ENCODE data around the gene DNM1.

DNM1 gene

DNA sequence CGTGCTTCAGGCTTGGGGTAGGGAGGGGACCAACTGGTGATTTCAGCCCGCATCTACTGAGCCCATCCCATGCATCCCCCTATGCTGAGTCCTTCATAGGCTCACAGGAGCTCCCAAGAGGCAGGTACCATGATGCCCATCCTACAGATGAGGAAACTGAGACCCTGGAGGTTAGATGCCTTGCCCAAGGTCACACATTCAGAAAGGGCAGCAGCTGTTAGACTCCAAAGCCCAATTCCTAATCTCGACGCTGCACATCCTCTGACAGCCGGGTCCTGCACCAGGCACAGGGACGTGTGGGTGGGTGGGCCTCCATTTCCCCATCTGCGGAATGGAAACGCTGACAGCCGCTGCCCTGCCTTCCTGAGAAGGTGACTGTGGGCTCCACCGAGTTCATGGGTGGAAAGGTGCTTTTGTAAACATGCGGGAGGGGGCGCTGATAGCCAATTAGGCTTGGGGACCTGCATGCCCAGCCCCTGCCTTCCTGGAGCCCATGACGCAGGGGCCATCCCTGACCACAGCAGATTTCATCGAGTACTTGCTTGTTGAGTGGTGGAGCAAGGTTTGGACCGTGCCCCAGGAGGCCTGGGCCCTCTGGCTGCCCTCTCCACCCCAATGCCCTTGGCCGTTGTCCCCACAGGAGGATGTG lies 2.2 kb downstream of the DNM1 start:
- no peak for DNase-seq (ENCODE audit: low read depth in 2 of 2)

DNA sequence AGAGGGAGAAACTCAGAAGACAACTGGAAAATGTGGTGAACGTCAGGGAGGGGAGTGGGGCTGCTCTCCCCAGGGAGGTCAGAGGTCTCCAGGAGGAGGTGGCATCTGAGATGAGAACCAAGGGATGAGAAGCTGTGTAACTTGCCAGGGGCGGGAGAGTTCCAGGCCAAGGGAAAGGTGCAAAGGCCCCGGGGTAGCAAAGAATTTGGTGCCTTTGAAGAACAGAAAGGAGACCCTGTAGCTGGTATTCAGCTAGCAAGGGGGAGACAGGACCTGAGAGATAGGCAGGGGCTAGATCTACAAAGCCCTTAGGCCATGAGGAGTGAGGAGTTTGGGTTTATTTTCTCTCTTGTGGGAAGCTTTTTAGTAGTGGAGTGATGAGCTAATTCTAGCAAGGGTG lies 3.3 kb downstream of the DNM1 start:
- no peak for DNase-seq (ENCODE audit: low read depth in 2 of 2)

DNA sequence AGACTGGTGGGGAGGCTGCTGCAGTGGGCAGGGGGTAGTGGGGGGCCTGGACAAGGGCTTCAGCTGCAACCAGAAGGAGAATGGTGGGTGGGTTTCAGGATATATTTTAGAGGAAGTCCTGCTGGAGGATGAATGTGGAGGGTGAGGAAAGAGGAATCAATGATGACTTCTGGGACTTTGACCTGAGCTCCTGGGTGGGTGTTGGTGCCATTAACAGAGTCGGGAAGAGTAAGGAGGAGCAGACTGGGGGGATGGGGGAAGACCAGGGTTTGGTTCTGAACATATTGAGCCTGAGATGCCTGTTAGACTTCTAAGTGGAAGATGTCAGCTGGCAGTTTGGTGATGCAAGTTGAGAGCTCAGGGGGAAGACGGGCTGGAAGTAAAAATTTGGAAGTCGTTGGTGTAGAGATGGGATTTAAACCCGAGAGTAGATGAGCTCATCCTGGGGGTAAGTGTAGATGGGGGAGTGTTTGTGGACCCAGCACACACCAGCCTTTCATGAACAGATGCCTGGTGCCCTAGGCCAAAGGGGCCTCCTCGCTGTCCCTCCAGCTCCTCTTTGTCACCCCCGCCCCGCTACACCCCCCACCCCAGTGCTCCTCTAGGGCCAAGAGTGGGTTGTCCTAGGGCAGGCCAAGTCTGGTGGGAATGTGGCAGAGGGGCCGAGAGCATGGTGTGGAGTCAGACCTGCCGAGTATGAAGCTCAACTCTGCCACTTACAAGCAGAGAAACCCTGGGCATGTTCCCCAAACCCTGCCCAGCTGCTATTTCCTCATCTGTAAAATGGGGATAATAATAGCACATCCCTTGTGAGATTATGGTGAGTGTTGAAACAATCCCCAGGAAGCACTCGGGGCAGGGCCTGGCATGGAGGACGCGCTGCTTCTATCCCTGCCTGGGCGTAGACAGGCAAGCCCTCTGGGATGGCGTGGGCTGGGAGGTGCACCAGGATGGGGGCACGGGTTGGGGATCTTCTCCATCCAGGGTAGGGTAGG lies 4.0 kb downstream of the DNM1 start:
- DNase-seq (ENCODE audit: low read depth in 2 of 2): no peak

DNA sequence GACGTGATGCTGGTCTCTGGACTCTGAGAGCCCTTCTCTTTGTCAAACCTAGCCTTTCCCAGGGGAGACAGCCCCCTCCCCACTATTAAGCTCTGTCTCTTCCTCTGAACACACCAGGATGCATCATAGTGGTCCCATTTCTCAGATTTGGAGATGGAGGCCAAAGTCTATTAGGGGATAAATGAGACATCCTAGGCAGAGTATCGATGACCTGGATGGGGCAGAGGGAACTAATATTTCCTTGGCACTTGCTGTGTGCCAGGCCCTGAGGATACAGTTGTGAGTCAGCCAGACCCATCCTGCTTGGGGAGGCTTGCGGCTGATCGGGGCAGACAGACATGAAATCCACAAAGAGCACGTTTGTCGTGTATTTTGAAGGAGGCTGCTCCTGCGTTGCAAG lies 5.2 kb downstream of the DNM1 start:
- DNase-seq (ENCODE audit: low read depth in 2 of 2): no peak

DNA sequence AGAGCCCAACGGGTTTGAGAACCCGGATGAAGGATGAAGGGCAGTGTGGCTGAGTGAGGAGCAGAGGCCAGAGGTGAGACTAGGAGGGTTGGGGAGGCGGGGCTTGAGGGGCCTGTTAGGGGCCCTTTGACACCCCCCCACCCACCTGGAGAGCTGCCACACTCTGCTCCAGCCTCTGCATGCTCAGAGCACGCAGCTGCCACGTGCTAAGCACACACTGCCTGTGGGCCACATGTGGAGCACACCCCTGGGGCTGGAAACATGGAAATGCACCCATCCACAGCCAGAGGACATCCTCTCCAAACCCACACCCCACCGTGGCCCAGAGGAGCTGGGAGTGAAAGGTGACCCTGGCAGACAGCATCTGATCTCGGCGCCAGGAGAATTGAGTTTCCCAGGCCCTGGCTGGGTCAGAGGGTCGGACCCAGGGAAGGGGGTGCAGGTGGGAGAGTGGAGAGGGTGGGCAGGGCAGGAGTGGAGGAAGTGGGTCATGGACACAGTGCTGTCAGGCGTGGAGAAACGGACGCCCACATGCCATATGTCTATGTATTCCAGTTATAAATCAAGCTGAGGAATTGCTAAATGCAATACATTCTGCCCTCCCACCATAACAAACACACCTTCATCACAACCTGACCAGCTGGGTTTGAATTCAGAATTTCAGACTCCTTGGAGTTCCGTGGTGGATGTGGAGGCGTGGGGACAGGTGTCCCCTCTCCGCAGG lies 5.9 kb downstream of the DNM1 start:
- no peak for DNase-seq (ENCODE audit: low read depth in 2 of 2)

DNA sequence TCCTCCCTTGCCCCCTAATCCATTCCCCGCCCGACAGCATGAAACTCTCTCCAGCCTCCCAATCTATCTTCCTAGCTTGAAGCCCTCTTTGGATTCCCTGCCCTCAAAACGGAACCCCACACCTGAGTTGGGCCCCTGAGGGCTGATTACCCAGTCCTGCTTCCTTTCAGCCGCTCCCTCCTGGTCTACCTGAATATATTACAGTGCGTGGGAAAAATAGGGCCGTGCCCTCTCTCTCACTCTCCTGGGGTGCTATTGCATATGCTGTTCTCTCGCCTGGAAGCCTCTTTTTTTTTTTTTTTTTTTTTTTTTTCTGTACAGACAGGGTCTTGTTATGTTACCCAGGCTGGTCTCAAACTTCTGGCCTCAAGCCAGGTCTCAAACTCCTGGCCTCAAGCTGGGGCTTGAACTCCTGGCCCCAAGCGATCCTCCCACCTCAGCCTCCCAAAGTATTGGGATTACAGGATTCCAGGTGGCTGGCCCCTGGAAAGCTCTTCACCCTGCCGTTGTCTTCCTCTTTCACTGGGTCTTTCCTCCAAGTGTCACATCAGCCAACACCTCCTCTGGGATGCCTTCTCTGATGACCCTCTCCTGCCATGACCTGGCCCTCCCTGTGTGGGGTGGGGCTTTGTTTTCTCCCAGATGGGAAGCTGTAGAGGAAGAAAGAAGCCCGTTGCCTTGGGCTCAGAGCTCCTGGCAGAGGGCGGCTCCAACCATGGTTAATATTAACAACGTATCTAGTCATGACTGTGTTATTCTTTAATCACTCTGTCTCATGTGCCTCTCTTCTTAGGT lies 8.2 kb downstream of the DNM1 start:
- DNase-seq (ENCODE audit: low read depth in 2 of 2): no peak

DNA sequence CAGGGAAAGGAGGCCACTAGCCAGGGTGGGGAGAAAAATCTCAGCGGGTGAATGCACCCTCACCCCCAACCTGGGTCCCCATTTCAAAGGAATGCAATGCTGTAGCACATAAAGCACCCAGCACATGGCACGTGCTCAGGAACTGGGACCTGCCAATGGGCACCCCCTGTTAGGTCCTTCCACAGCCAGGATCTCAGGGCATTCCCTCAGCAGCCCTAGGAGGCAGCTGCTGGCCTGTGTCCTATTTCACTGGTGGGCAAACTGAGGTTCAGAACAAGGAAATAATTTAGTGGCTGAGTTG lies 8.8 kb downstream of the DNM1 start:
- no peak for DNase-seq (ENCODE audit: low read depth in 2 of 2)

DNA sequence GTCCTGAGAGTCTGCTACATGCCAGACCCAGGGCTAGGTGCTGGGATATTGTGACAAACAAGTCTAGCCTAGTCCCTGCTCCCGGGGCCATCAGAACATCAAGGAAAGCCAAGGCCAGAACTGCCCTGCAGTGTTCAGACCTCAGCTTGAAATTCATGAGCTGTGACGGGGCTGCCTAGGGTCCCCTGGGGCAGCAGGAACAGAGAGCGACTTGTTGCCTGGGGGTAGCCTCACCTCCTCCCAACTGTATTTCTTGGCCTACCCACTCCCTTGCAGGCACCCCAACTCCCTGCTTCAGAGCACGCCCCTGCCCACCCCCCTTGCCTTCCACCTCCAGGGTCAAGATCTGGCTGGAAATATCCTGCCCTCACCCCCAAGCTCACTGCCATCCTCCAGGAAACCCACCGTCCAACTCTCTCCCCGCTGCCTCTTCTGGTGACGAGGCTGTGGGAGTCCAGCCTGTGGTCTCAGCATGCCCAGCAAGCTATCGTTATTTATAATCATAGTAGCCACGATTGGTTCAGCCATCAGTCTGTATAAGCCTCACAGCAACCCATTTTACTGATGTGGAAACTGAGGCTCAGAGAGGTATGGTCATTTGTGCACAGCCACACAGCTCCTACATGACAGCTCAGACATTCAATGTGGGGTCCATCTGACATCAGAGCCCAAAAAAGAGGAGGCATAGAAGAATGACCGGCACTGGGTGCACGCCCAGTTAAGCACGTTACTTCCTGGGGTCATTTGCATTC lies 10.7 kb downstream of the DNM1 start:
- no peak for DNase-seq (ENCODE audit: low read depth in 2 of 2)

DNA sequence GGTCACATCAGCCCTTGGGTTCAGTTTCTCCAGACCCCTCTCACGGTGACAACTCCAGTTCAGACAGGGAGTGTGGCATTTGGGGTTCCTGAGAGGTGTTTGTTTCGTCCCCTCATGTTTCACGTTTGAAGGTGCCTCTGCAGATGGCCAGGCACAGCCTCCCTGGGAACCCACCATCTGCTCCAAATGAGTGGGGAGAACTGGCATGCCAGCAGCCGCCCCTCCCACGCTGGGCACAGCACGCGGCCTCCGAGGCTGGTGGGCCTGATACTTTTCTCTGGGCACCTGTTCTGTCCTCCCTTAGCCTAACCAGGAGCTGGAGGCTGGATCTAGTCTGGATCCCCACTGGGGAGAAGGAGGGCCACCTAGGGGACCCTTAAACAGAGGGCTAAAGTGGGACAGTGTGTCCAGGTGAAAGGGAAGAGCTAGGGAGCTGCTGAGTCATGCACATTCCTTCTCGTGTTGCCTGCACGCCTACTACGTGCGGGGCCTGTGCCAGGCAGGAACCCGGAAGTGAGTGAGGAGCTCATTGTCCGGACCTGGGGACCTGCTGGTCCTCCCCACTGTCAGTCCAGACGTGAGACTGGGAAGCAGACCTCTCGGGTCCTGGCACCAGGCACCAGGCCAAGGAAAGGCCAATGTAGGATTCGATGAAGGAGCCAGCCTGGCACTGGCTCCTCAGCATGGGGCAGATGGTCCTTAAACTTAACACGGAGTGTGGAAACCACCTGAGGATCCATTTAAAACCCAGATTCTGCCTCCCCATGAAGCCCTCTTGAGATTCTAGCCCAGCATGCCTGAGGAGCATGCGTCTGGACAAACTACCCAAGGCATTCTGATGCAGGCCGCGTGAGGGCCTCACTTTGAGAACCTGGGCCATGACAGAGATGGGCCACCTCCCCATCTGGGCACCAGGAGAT lies 11.7 kb downstream of the DNM1 start:
- DNase-seq (ENCODE audit: low read depth in 2 of 2): no peak

DNA sequence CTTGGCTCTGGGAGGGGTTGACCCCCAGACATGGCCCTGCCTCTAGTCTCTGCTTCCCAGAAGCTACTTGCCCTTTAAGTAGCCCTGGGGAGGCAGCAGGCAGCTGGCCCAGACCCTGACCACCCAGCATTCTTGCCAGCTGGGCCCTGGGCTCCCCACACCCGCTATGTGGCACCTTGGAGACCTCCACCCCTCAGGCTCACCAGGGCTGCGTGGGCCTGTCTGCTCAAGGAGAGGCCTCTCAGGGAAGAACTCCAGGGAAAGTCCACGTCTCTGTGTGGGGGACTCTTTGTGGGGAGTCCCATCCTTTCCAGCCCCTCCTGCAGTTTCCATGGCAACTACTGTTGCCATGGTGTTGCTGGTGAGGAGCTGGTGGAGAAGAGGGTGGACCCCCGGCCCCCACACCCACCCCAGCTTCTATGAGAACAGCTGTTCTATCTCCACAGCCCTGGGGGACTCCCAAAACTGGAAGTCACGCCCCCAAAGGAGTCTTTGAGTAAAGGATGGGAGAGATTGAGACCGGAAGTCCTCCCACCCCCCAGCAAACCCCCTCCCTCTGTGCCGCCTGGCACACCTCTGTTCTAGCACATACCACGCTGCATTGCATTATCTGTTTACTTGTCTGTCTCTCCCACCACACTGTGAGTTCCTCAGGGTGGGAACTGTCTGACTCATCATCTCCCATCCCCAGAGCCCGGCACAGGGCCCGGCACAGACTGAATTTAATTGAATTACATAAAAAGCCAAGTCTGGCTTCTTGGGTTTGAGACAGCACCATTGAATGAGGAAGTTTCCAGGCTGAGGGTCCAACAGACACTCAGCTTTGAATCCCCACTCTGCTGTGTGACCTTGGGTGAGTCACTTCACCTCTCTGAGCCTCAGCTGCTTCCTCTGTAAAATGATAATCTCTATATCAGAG lies 12.6 kb downstream of the DNM1 start:
- no peak for DNase-seq (ENCODE audit: low read depth in 2 of 2)

DNA sequence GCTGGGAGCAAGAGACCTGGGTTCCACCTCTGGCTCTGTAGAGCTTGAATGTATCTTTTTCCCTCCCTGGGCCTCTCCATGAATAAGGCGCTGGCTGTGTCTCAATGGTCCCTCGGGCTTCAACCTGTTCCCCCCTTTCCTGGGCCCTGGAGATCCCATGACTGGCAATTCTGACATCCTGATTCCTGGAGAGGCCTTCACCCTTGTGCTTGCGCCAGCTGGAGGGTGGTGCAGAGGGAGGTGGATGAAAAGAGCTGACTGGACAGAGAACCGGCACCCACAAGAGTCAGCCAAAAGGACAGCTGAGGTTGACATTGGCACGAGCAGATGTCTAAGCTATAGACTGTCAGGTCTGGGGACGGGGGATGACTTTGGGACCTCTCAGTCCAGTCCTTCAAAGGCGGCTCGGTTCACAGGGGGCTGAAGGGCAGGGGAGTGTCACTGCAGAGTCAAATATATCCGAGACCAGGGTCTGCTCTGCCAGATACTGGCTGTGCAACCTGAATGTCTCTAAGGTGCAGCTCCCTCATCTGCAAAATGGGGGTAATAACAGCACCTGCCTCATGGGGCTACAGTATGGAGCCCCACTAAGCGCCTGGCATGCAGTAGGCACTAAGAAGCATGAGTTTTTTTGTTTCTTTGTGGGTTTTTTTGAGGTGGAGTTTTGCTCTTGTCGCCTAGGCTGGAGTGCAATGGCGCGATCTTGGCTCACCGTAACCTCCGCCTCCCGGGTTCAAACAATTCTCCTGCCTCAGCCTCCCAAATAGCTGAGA lies 13.8 kb downstream of the DNM1 start:
- no peak for DNase-seq (ENCODE audit: low read depth in 2 of 2)

DNA sequence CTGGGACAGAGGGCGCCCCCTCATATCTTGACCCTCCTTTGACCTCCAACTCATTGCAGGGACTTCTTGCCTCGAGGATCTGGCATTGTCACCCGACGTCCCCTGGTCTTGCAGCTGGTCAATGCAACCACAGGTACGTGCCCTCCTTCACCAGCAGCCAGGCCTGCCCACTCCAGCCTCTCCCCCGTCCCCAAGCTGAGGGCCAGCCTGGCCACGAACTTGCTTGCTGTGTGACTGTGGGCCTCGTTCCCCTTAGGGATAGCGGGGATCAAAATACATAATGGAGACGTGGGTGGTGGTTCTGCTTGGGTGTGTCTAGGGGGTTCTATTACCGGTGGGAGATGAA lies 15.0 kb downstream of the DNM1 start:
- DNase-seq (ENCODE audit: low read depth in 2 of 2): no peak

DNA sequence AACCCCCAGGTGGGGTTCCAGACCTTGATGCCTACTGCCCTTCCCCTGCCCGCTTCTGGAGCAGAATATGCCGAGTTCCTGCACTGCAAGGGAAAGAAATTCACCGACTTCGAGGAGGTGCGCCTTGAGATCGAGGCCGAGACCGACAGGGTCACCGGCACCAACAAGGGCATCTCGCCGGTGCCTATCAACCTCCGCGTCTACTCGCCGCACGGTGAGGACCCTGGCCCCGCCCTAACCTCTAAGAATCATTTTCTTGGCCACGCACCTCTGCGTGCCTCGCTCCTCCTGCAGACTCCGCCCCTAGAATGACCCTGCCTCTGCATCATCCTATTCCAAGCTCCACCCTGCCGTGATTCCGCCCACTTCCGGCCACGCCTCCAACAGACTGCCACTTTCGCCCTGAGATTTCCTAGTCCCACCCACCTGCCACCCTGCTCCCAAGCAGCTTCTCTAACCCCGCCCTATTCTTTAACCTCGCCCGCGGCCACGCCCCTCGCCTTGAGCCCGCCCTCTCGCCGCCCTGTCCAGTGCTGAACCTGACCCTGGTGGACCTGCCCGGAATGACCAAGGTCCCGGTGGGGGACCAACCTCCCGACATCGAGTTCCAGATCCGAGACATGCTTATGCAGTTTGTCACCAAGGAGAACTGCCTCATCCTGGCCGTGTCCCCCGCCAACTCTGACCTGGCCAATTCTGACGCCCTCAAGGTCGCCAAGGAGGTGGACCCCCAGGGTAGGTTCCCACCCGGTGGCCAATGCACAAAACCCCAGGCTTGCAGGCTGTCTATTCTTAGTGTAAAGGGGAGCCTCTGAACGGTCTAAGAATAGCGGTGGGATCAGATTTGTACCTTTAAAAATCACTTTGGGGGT lies 15.6 kb downstream of the DNM1 start:
- peak; percentile 83 to 96 for DNase-seq (ENCODE audit: low read depth in 2 of 2)

DNA sequence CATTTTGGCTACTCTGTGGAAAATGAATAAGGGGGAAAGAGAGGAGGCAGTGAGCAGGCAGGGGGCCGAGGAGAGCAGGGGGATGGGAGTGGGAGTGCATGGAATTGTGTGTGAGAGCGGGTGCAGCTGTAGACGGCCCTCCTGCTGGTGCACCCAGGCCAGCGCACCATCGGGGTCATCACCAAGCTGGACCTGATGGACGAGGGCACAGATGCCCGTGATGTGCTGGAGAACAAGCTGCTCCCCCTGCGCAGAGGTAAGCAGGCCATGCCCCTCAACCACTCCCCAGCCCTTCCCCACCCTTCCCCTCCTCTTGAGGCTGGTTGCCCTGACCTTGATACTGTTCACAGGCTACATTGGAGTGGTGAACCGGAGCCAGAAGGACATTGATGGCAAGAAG lies 16.7 kb downstream of the DNM1 start:
- no peak for DNase-seq (ENCODE audit: low read depth in 2 of 2)

DNA sequence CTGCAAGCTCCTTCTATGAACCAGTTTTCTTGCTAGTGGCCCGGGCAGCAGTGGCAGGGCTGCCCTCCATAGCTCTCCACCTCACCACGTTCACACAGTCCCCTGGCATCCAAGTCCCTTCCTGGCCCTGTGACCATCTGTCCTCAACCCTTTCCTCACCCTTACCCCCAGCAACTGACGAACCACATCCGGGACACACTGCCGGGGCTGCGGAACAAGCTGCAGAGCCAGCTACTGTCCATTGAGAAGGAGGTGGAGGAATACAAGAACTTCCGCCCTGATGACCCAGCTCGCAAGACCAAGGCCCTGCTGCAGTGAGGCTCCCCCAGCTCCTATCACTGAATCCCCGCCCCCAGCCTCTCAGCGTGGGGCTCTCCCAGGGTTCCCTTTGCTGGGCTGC lies 18.8 kb downstream of the DNM1 start:
- DNase-seq (ENCODE audit: low read depth in 2 of 2): no peak

DNA sequence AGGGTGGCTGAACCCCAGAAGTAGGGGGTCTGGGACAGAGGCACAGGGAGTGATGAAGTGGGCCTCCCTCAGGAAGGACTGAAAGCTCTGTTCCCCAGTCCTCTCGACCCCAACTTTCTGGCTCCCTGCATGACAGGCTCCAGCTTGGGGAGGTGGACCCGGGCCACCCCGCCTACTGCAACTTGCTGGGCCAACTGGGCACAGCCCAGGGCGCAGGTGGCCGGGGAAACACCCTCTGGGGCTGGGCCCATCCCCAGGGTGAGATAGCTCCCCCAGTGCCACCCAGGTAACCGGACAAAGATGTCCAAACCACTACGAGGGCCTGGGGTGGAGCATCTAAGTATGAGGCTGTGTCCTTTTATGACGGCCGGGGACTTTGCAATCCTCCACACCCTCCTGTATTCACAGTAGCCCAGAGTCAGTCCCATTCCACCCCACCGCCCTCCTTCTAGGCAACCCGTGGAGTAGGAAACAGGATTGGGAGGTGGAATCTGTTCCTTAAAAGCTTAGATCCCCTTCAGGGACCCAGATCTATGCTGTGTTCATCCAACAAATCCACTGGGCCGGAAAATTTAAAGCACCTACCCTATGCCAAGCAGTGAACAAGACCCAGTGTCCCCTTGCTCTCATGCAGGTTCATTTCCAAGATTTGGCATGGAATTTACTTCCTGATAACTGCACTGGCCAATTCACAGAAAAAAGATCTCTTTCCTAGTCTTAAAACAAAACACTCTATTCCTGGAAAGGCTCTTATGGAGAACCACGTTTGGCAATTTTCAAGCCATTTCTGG lies 19.9 kb downstream of the DNM1 start:
- DNase-seq (ENCODE audit: low read depth in 2 of 2): no peak

DNA sequence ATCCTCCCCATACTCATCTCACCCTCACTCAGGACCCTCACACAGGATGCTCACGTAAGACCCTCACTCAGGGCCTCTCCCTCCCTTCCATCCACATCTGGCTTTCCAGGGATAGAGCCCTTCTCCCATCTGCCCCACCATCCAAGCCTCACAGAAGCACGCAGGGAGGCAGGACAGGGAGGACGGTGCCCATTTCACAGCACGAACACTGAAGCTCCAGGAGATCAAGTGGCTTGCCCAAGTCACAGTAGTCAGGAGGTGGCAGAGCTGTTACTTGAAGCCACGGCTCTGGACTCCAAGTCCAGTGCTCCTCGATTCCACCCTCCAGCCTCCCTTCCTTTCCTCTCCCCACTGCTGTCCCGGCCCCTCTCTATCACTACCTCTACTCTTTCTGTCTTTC lies 21.7 kb downstream of the DNM1 start:
- DNase-seq (ENCODE audit: low read depth in 2 of 2): no peak

Measured in stimulated activated CD8-positive, alpha-beta memory T cell treated with anti-CD3 and anti-CD28 coated beads, Interleukin-2, amount 100 ng/mL, for 48 hours (primary cell).